HG03457 (cell line): ENCODE results near the gene NAT14.

ENCODE experiments used
- ATAC-seq: cut with Tn5 transposase; IDR thresholded peaks from one replicate; pipeline ENCODE4 v1.9.1; 2021; ENCODE audit warnings: moderate number of reproducible peaks; ENCODE audit not compliant: unreplicated experiment

NAT14 gene

DNA sequence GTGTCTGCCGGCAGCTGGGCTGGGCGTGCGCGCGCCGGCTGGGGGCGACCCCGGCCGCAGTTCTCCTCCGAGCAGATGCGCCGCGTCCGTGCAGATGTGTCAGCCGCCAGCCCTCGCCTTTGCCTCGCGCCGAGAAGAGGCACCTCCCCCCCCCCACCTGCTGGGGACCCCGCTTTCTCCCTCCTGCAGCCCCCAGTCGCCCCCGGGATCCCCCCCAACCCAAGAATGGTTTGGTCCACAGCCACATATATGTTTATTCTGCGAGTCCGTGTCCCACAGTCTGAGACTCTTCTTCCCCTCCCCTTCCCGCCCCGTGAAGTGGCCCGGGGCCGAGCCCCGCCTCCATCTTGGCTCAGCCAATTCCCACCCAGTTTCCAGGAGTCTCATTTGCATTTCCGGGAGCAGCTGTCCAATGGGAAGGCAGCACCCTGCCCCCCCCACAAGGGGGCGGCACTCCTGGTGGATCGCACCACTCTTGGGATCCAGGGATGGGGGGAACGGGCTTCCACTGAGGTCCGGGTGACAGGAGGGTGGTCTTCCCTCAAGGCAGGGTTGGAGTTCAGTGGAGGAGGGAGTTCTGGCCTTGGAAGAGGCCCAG is 32.1 kb upstream of the NAT14 start:
- no peak for ATAC-seq

DNA sequence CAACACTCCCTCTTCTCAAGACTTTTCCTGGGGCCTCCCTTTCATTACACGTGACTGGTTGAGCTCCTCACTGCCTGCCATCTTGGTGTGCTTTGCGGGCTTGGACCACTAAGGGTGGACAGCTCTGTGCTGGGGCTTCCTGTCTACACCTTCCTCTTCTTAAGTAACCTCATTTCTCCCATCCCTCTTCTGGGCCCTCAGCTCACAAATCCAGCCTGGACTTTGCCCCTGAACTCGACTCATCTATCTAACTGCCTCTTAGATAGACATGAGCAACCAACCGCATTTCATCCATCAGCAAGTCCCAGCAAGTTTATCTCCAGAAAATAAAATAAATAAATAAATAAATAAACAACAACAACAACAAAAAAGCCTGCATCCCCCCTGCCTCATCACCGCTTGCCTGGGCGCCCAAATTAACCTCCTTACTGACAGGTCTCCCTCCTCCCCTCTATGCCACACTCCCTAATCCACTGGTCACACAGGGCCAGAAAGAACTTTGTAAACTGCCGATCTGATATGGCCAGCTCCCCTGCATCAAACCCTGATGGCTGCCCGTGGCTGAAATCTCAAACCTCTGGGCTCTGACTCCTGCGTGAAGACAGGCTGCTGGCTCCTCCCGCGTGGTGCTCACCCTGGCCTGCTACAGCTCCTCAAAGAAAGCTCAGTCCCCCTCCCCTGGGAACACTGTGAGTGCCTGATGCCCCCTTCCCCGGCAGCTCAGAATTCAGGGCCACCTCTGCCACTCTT is 31.3 kb upstream of the NAT14 start:
- ATAC-seq = no peak

DNA sequence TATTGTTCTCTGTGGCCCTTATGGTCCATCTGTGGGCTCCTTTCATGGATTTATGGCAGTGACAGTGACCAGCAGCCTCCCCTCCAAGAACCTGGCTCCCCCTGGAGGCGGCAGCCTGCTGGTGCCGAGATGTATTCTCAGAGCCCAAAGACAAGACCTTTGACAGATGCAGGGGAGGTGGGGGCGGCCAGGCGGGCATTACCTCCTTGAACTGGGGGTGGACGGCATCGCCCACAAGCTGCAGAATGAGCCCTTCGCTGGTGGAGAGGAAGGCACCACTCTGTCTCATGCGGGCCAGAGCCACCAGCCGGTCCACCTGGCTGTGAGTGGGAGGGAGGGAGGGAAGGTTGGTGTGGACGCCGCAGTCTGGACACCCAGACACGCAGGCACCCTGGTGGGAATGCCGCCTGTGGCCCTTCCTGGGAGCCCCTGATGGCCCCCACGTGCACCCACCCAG is 30.2 kb upstream of the NAT14 start:
- ATAC-seq = no peak

DNA sequence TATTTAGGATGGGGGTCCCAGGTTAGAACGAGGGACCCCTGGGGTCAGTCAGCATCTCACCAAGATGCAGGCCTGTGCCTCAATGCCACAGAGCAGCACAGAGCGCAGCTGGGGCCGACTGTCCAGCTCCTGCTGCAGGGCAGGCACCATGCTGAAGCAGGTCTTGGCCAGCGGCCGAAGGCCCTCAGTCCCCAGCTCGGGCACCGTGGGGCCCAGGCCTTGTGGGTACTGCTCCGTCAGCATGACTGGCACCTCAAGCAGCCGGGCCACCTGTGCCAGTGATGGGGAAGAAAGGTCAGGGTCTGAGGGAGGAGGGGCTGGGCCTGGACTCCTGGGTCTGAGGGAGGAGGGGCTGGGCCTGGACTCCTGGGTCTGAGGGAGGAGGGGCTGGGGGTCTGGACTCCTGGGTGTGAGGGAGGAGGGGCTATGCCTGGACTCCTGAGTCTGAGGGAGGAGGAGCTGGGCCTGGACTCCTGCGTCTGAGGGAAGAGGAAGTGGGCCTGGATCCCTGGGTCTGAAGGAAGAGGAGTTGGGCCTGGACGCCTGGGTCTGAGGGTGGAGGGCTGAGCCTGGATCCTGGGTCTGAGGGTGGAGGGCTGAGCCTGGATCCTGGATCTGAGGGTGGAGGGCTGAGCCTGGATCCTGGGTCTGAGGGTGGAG is 29.3 kb upstream of the NAT14 start:
- ATAC-seq = no peak

DNA sequence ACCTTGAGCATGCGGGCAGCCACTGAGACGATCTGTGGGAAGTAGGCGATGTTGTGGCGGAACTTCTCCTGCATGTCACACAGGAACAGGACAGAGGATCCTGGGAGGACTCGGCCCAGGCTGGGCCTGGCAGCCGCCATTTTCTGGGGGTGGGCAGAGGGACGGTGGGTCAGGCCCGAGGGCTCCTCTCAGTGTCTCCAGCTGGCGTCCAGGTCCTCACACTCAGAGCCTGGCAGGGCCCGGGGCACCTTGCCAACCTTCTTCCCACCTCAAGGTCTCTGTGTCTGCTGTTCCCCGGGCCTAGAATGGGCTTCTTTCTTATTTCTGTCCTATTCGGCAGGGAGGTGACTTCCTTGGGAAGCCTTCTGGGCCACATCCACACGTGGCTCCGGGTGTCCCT is 28.6 kb upstream of the NAT14 start:
- no peak for ATAC-seq

DNA sequence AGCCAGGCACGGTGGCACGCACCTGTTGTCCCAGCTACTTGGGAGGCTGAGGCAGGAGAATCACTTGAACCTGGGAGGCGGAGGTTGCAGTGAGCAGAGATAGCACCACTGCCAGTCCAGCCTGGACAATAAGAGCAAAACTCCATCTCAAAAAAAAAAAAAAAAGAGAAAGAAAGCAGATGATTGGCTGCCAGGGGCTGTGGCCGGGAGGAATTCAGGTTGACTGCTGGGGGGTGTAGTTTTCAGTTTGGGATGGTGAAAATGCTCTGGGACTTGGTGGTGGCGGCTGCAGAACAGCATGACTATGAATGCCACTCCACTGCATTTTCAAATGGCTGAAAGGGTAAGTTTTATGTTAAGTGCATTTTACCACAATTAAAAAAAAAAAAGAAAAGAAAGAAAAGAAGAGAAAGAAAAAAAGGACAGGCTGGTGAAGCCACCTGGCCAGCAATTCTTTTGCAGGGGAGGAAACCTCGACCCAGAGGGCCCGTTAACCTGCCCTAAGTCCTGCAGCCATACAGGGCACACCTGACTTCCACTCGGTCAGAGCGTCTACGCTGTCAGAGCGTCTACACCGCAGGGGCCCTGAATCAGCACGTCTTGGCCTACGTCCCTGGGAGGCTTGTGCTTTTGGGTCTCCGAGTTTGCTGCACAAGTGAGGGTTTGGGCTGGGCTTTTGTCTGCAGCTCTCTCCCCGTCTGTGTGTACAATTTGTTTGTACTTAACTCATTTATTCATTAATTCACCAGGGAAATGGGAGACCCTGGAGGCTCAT is 27.1 kb upstream of the NAT14 start:
- ATAC-seq = no peak

DNA sequence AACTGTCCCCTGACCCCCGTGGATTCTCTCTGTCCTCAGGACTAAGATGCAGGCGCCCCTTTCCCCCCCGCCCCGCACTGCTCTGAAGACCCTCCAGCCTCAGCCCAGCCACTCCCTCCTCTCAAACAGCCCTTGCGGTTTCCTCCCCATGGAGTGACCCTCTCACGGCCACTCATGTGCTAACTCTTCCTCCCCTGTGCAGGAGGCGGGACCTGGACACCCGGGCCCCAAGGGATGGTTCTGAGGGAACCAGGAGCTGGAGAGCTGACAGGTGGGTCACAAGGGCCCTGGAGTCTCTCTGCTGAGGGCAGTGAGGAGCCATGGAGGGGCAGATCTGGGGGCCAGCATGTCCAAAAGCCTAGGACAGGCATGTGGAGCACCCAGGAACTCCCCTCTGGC is 25.4 kb upstream of the NAT14 start:
- ATAC-seq = no peak

DNA sequence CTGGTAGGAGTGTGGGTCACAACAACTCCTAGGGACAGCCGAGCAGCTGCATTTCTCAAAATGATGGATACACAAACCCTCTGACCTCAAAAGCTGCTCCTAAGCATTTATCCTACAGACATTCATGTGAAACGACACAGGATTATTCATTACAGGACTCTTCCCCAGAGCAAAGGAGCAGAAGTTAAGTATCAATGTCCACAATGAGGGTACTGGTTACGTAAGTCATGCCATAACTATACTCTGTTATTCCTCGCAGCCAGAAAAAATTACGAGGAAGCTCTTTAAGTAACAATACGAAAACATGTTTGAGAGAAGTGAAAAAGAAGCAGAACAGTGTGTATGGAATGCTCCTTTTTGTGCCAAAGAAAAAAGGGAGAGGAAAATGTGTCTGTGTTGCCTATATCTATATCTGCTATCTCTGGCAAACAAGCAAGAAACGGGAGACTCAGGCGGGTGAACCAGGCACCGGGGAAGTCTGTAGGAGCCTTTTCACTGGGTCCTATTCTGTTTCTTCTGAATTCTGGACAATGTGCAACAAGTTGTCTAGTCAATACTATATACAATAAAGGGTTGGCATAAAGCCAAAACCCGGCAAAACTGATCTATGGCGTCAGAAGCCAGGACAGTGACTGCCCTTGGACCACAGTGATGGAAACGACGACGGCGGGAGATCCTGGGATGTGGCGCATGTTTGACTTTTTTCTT is 24.9 kb upstream of the NAT14 start:
- ATAC-seq = no peak

DNA sequence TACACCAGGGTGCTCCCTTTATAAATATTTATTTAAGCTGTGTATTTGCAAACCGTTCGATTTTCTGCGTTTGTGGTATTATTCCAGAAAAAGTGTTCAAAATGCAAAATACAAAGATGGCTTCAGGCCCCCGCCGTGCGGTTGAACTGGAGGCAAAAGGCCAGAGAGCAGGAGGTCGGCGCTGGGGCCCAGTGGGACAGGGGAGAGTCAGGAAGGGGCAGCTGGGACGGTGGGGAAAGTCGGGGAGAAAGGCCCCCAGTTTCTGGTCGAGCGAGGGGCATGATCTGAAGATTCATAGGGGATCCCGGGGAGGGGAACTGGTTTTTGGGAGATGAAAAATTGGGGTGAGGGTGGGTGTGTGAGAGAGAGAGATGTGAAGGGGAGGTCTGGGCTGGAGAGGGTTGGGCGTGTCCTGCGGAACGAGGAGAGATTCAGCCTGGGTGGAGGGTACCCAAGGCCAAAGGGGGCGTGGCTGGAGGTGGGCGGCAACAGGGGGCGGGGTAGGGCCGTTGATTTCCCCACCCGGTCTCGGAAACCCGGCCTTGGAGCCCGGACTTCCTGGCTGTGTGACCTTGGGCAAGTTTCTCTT is 24.2 kb upstream of the NAT14 start:
- no peak for ATAC-seq

DNA sequence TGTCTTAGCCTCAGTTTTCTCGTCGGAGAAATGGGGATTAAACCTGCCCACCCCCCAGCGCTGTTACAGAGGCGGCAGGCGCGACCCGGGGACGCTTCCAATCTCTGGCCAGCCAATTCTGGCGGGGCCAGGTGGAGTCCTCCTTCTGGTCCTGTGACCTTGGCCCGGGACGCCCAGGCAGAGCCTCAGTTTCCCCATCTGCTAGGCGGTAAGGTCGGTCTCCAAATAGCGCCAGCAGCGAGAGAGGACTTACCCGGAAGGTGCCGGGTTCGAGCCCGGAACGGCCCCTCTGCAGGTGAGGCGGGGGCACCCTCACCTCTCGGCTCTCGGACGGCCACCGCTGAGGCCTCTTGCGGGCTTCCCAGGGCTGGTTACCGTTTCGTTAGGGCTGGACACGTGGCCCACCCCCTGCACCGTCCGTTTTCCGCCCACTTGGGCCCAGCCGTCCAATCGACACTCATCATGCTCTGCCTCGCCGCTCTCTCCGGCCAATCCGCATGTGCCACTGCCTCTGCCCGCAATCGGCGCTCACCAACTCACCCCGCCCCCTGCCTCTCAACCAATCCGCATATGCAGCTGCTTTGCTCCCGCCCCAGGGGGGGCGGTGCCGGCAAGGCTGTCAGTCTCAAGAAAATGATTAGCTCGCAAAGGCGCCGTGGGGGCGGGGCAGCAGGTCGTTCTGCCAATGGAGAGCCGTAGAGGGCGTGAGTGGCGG is 23.6 kb upstream of the NAT14 start, which contains the start of gene ISOC2:
Gene ISOC2 (minus strand): TSS at position 384 of the 715 bp plus-strand sequence. CDS start 5,156 bp downstream, outside the sequence.
- peak; percentile 72 for ATAC-seq

DNA sequence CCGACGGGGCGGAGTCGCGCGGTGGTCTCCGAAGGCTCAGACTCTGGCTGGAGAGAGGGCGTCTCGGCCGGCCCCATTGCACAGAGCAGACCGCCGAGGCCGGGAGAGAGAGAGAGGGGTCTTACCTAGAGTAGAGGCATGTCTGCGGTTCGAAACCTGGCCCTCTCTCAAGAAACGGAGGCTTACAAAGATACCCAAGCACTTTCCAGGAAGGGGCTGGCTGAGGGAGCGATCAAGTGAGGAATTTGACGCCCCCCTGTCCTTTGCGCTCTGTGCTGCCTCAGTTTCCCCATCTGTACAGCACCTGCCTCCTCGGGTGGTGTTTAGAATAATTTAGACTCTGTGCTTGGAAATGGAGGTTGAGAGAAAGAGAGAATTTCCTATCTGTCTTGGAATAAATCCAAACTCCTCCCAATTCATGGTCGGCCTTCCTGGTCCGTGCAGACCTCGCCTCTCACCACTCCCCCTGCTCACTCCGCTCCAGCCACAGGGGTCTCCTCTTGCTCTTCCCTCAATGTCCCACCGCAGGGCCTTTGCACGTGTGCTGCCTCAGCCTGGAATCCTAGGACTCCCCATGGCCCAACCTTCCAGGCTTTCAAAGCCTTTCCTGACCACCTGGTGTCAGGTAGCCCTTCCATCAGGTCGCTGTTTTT is 22.9 kb upstream of the NAT14 start:
- no peak for ATAC-seq

DNA sequence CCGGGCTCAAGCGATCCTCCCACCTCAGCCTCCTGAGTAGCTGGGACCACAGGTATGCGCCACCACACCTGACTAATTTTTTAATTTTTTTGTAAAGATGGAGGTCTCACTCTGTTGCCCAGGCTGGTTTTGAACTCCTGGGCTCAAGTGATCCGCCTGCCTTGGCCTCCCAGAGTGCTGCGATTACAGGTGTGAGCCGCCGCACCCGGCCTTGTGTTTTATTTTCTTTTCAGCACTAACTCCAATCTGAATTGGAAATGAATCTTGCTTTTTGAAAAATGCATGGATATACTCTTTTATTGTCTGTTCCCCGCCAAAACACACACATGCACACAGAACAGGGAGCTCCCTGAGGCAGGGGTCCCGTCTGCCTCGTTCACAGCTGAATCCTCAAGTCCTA is 22.3 kb upstream of the NAT14 start:
- ATAC-seq = no peak

DNA sequence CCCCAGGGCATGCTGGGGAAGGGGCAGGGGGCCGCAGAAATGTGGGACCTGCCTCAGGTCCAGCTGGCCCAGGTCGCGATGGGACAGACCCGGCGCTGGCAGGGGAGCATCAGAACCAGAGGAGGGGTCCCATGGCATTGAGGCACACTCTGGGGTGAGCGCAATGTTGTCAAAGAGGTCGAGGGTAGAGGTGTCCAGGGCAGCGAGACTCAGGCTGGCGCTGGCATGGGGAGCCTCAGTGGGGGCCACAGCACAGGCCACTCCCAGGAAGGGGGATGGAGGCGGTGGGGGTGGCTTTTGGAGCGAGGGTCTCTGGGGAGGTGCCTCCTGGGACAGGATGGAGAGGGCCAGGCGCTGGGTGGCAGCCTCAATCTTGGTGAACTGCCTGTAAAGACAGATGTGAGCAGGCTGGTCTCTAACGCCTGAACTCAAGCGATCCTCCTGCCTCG is 21.4 kb upstream of the NAT14 start:
- no peak for ATAC-seq

DNA sequence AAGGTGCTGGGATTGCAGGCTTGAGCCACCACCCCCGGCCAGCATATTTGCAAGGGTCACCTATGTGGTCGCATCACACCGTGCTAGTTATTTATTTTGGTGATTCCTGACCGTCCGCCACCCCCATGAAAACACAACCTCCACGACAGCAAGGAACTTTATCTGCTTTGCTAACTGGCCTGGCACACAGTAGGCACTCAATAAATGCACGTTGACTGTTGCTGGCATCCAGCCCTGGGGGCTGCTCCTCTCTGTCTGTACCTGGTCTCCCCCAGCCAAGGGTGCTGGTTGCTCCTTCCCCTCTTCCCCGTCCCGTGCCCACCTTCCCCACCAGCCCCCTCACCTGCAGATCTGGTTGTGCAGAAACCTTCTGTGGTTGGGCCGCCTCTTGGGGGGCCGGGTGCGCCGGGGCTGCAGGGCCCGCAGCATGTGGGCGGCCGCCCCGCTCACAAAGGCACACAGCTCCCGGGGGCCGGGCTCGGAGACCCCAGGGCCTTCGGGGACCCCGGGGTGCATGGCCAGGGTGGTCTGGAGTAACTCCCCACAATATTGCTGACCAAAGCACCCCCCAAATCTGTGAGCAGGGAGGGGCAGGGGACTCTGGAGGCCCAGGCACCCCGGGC is 20.8 kb upstream of the NAT14 start:
- no peak for ATAC-seq

DNA sequence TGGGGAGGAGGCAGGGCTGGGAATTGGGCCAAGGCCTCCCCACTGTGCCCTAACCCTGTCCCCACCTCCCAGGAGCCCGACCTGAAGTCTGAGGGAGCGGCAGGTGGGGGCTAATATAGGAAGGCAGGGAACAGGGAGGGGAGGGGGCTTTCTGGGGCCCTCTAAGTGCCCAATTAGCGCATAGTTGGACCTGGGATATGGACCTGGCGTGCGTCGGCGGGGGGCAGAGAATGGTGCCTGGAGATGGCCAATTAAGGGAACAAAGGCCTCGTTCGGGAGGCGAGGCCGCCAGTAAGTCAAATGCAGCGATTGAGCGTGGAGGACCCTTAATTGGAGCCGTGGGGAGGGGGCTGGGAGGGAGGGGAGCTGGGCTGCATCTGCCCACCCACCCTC is 20.3 kb upstream of the NAT14 start, which contains the start of gene C19orf85:
Gene C19orf85 (minus strand): TSS at position 90 of the 393 bp plus-strand sequence. CDS start 197 bp downstream, outside the sequence.
- no peak for ATAC-seq

DNA sequence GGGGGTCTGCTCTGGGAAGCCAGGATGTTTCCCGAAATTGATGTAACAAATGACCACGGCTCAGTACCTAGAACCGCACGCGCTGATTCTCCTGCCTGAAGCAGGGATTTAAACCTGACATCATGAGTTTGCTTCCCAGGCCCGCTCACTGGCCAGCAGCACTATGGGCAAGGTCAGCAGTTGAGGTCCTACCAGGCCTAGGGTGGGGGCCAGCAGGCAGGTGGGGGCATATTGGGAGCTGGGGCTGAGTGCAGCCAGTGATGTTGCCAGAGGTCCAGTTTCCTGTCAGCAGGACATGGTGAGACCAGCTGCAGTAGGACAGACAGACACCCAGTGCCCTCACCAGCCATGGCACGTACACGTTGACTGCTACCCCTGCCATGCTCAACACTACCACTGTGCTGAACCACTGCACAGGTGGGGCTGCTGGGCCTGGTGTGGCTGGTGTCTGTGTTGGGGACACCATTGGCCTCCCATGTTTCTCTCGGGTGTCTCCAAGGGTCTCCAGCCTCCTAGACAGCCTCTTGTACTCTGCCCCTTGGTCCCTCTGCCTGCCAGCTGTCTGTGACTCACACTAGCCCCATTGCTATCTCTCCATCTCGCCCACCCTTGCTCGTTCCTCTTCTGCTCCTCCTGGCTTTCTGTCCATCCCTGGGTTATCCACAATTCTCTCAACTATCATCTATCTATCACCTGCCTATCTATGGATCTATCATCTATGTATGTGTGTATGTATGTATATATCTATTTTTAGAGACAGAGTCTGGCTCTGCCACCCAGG is 19.3 kb upstream of the NAT14 start:
- no peak for ATAC-seq

DNA sequence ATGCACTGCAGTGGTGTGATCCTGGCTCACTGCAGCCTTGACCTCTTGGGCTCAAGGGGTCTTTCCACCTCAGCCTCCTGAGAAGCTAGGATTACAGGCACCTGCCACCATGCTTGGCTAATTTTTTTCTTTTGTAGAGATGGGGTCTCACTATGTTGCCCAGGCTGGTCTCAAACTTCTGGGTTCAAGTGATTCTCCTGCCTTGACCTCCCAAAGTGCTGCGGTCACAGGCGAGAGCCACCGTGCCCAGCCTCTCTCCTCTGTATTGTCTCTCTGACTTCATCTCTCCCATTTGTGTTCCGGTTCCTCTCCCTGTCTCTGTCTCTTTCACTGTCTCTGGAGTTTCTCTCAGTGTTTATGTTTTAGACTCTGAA is 18.8 kb upstream of the NAT14 start:
- no peak for ATAC-seq
